ENCODE measurements around the gene TRPT1.

Gene TRPT1

DNA sequence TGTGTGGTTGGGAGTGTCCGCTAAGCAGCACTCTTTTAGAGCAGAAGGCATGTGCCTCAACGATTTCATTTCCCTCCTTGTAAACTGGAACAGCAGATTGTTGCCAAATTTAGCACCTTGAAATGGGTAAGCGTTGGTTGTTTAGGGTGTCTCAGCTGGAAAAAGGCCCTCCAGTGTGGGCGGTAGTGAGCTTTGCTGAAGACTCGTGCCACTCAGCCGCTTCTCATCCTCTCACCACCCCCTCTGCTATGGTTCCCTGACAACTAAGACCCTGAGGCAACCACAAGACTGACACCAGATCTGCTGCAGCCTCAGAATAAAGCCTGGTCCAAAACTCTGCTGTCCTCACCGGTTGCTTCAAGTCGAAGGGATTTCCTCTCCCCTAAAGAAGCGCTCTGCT is 29.4 kb downstream of the TRPT1 start:
- H3K4me3 ChIP-seq (ENCODE audit: low read depth, low read length): no peak overlapping the region
- TF ChIP-seq, protein P1, sequence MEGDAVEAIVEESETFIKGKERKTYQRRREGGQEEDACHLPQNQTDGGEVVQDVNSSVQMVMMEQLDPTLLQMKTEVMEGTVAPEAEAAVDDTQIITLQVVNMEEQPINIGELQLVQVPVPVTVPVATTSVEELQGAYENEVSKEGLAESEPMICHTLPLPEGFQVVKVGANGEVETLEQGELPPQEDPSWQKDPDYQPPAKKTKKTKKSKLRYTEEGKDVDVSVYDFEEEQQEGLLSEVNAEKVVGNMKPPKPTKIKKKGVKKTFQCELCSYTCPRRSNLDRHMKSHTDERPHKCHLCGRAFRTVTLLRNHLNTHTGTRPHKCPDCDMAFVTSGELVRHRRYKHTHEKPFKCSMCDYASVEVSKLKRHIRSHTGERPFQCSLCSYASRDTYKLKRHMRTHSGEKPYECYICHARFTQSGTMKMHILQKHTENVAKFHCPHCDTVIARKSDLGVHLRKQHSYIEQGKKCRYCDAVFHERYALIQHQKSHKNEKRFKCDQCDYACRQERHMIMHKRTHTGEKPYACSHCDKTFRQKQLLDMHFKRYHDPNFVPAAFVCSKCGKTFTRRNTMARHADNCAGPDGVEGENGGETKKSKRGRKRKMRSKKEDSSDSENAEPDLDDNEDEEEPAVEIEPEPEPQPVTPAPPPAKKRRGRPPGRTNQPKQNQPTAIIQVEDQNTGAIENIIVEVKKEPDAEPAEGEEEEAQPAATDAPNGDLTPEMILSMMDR (IDR thresholded peaks at IDR 0.05; ENCODE audit: borderline replicate concordance, insufficient read depth, low read depth, low read length): no peak

DNA sequence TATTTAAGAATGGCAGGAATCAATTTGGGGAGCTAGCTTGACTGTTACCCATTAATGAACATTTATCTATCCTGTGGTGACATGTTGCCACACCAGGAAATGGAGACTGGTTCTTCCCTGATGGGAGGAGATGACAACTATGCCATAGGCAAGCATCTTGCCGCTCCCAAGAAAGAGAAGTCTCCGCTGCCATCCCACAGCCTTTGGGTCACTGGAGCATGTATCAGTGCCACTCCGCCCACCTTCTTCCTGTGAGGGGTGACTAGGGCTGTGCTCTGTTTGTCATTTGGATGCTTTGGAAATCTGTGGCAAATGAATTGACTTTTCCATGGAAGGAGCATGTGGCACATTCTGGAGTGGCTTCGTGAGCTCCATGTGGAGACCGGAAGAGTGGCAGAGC is 33.6 kb downstream of the TRPT1 start:
- H3K4me3 ChIP-seq (ENCODE audit: low read depth, low read length): no peak overlapping the region
- TF ChIP-seq, protein P1 (IDR thresholded peaks at IDR 0.05; ENCODE audit: borderline replicate concordance, insufficient read depth, low read depth, low read length): no peak

DNA sequence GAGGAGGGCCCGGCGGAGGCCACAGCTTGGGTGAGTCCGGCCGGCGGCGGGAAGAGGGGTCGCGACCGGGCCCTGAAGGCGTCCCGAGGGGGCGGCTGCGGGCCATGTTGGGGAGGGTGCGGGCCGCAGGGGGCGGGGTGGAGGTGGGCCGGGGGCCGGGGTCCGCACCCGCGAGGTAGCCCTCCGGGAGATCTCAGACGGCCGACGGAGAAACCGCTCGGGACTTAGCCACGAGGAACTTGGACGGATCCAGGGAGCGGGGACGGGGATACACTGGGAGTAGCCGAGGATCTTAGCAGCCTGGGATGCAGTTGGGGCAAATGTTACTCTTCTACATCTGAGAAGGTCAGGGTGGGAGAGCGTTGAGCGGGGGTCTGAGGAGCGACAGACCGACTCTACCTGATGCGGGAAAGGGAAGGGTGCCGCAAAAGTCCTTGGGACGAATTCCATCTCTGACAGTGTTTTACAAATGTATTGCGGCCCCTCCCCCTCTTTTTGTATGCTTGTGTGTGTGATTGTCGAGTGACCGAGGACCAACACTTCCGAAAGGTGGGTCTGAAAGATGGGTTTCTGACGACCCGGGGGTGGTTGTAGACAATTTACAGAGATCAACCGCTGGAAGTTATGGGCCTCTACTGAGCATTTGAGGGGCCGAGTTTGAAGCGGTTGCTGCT is 39.4 kb downstream of the TRPT1 start:
- TF ChIP-seq, protein P1 (IDR thresholded peaks at IDR 0.05; ENCODE audit: borderline replicate concordance, insufficient read depth, low read depth, low read length): no peak
- no peak overlapping the region for H3K4me3 ChIP-seq (ENCODE audit: low read depth, low read length)

DNA sequence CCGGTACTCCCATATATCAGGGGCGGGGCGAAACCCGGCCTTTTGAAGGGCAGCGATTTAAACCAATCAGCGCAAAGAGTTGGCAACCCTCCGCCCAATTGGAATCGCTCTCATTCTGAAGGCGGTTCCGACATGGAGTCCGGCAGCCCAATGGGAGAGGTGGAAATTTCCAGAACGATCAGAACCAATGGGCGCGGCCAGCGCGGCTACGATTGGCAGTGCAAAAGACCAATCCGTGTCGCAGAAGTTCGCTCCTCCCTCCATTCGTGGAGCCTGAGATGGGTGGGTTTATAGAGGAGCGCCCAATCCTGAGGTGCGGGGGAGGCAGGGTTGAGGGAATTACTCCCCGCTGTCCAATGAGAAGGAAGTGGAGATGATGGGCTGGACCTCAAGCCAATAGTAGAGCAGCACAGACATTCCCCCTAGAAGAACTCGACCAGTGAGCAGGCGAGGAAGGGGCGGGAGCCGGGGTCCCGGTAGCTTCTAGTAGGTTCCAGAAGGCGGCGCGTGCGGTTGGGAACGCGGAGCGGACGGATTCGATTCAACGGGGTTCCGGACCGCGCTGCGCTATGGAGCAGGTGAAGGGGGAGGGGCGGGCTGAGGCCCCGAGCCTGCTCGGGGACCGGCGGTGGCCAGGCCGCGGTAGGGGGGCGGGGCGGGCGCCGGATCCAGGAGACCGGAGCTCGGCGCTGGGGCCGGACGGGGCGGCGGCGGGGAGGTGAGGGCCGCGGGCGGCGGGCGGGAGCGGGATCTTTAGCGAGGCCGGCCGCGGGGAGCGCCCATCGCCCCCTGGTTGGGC is 40.1 kb downstream of the TRPT1 start, which contains the start of gene STIP1:
STIP1 (plus strand) TSS at position 479 of the 799 bp plus-strand sequence; CDS start at position 570, 91 bp downstream.
- TF ChIP-seq, protein P1 (IDR thresholded peaks at IDR 0.05; ENCODE audit: borderline replicate concordance, insufficient read depth, low read depth, low read length): peak; percentile 53
- H3K4me3 ChIP-seq (ENCODE audit: low read depth, low read length): peak within 1 kb of the TSS; percentile 81

DNA sequence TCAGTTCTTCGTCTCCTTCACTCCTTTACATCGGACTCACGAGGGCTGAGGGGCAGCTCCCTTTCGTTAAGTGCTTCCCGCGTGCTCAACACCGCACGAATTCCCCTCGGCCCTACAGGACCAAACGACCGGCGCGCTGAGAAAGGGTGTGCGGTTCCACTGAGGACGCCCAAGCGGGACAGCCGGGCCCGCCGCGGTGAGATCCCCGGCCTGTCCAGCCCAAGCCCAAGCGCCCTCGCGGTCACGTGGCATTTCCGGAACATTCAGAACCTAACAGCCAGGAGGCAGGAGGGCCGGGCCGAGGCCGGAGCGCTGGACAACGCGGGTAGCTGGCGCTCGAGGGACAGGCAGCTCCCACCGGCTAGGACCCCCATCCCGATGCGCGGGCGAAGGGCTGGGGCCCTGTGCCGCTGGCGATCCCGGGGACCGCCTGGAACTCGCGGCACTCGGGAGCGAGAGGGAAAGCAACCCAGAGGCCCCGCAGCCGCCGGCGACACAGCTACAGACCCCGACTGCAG is 40.8 kb downstream of the TRPT1 start:
- TF ChIP-seq, protein P1 (IDR thresholded peaks at IDR 0.05; ENCODE audit: borderline replicate concordance, insufficient read depth, low read depth, low read length): no peak
- peak overlapping the region; percentile 81 for H3K4me3 ChIP-seq (ENCODE audit: low read depth, low read length)

DNA sequence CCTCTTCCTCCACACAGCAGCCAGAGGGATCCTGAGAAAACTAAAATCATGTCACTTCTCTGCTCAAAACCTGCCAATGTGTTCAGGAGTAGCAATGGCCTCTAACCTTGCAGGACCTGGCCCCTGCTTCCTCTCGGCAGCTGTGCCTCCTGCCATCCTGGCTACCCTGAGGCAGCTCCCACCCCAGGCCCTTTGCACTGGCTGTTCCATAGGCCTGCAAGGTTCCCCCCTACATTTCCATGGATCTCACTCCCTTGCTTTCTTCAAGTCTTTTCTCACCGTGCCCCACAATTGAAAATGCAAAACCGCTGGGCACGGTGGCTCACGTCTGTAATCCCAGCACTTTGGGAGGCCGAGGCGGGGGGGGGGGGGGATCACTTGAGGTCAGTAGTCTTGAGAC is 42.1 kb downstream of the TRPT1 start:
- no peak overlapping the region for H3K4me3 ChIP-seq (ENCODE audit: low read depth, low read length)
- TF ChIP-seq, protein P1 (IDR thresholded peaks at IDR 0.05; ENCODE audit: borderline replicate concordance, insufficient read depth, low read depth, low read length): no peak
